WTC11 (cell line): ENCODE measurements around the gene HHAT. TPM values are rescaled to one million over a fixed set of nuclear protein-coding genes. Genes with fewer than 3 reads are reported as not detected.

Experiments
- ATAC-seq: fragments of 200-7000 bp; cut with Tn5 transposase; 2 replicates; pipeline ENCODE4 v1.10.0; 2021; ENCODE audit warnings: mild to moderate bottlenecking, moderate library complexity
- CTCF ChIA-PET: fragments of 300-600 bp; sonication (Branson Sonifier 250); formaldehyde crosslinking; loops from one replicate; lab custom pipeline; 2021; ENCODE audit warnings: antibody characterized with exemption; lab: Charles Lee
- POLR2A ChIA-PET: fragments of 350-600 bp; sonication (Branson Sonifier 250); formaldehyde crosslinking; loops from one replicate; lab custom pipeline; 2021; ENCODE audit warnings: antibody characterized with exemption; lab: Charles Lee
- DNase-seq: peaks from one replicate; pipeline ENCODE4 v3.0.0; 2021; ENCODE audit warnings: low spot score
- H3K27ac Mint-ChIP-seq: 2 replicates; pipeline ENCODE4 v1.8.0; 2021; ENCODE audit warnings: mixed read lengths
- H3K27me3 Mint-ChIP-seq: 2 replicates; pipeline ENCODE4 v1.8.0; 2021; ENCODE audit warnings: low read depth, mild to moderate bottlenecking, moderate library complexity, mixed read lengths
- H3K36me3 Mint-ChIP-seq: 2 replicates; pipeline ENCODE4 v1.8.0; 2021; ENCODE audit warnings: mixed read lengths
- H3K4me1 Mint-ChIP-seq: 2 replicates; pipeline ENCODE4 v1.8.0; 2022; ENCODE audit warnings: mixed read lengths
- H3K4me3 Mint-ChIP-seq: 2 replicates; pipeline ENCODE4 v1.8.0; 2021; ENCODE audit warnings: mild to moderate bottlenecking, moderate library complexity, mixed read lengths
- H3K9me3 Mint-ChIP-seq: 2 replicates; pipeline ENCODE4 v1.8.0; 2021; ENCODE audit warnings: mixed read lengths
- AFF4 ChIP-seq: sonication (generic); formaldehyde crosslinking; IDR thresholded peaks from 2 replicates; pipeline ENCODE4 v1.8.1; 2023; ENCODE audit warnings: mild to moderate bottlenecking, missing genetic modification reagents, borderline replicate concordance
- CREM ChIP-seq: sonication (generic); formaldehyde crosslinking; IDR thresholded peaks from 2 replicates; pipeline ENCODE4 v1.8.1; 2022; ENCODE audit warnings: mild to moderate bottlenecking, missing genetic modification reagents, moderate library complexity
- CTCF ChIP-seq: fragments of 200-600 bp; IDR thresholded peaks from 2 replicates; pipeline ENCODE4 v1.8.0; 2022; ENCODE audit warnings: antibody characterized with exemption
- E2F1 ChIP-seq: sonication (generic); formaldehyde crosslinking; IDR thresholded peaks from 2 replicates; pipeline ENCODE4 v1.8.0; 2022; ENCODE audit warnings: mild to moderate bottlenecking, missing genetic modification reagents
- EMX1 ChIP-seq: fragments of 250-450 bp; sonication (Bioruptor Pico); IDR thresholded peaks from 2 replicates; pipeline ENCODE4 v1.8.0; 2021; ENCODE audit warnings: mild to moderate bottlenecking
- ERG ChIP-seq: fragments of 250-450 bp; sonication (Bioruptor Pico); IDR thresholded peaks from 2 replicates; pipeline ENCODE4 v1.8.0; 2021; ENCODE audit warnings: mild to moderate bottlenecking
- FOXJ3 ChIP-seq: sonication (generic); formaldehyde crosslinking; IDR thresholded peaks from 2 replicates; pipeline ENCODE4 v1.9.0; 2021; ENCODE audit warnings: missing genetic modification reagents, mild to moderate bottlenecking, borderline replicate concordance
- FOXK1 ChIP-seq: sonication (generic); formaldehyde crosslinking; IDR thresholded peaks from 2 replicates; pipeline ENCODE4 v1.8.0; 2022; ENCODE audit warnings: mild to moderate bottlenecking, moderate library complexity, missing genetic modification reagents
- GABPB1 ChIP-seq: sonication (generic); formaldehyde crosslinking; IDR thresholded peaks from 2 replicates; pipeline ENCODE4 v1.8.1; 2023; ENCODE audit warnings: mild to moderate bottlenecking, missing genetic modification reagents
- GTF2I ChIP-seq: fragments of 250-450 bp; sonication (Bioruptor Pico); conservative IDR thresholded peaks from 2 replicates; pipeline ENCODE4 v1.4.0; 2021; ENCODE audit warnings: mild to moderate bottlenecking
- IRF2 ChIP-seq: sonication (generic); formaldehyde crosslinking; IDR thresholded peaks from 2 replicates; pipeline ENCODE4 v1.8.0; 2022; ENCODE audit warnings: low read depth, missing genetic modification reagents, borderline replicate concordance
- KAT7 ChIP-seq: sonication (generic); formaldehyde crosslinking; IDR thresholded peaks from 2 replicates; pipeline ENCODE4 v1.8.1; 2023; ENCODE audit warnings: missing genetic modification reagents, mild to moderate bottlenecking, borderline replicate concordance
- NR3C1 ChIP-seq: sonication (generic); formaldehyde crosslinking; conservative IDR thresholded peaks from 2 replicates; pipeline ENCODE4 v1.8.1; 2023; ENCODE audit warnings: low read depth, mild to moderate bottlenecking, missing genetic modification reagents
- OVOL2 ChIP-seq: fragments of 250-450 bp; sonication (Bioruptor Pico); IDR thresholded peaks from 2 replicates; pipeline ENCODE4 v1.9.0; 2021; ENCODE audit warnings: mild to moderate bottlenecking, borderline replicate concordance
- PREB ChIP-seq: sonication (generic); formaldehyde crosslinking; IDR thresholded peaks from 2 replicates; pipeline ENCODE4 v1.8.1; 2022; ENCODE audit warnings: mild to moderate bottlenecking, missing genetic modification reagents, moderate library complexity, borderline replicate concordance
- TCF7 ChIP-seq: sonication (generic); formaldehyde crosslinking; IDR thresholded peaks from 2 replicates; pipeline ENCODE4 v1.8.0; 2022; ENCODE audit warnings: mild to moderate bottlenecking, low read depth, missing genetic modification reagents, moderate library complexity
- ZMAT4 ChIP-seq: fragments of 250-450 bp; sonication (Bioruptor Pico); IDR thresholded peaks from 2 replicates; pipeline ENCODE4 v1.9.0; 2021; ENCODE audit warnings: mild to moderate bottlenecking
- ZNF416 ChIP-seq: fragments of 250-450 bp; sonication (Bioruptor Pico); IDR thresholded peaks from 2 replicates; pipeline ENCODE4 v1.9.0; 2021; ENCODE audit warnings: mild to moderate bottlenecking, inconsistent platforms
- ZNF425 ChIP-seq: fragments of 250-450 bp; sonication (Bioruptor Pico); conservative IDR thresholded peaks from 2 replicates; pipeline ENCODE4 v1.9.0; 2021; ENCODE audit warnings: mild to moderate bottlenecking
- ZNF532 ChIP-seq: fragments of 250-450 bp; sonication (Bioruptor Pico); IDR thresholded peaks from 2 replicates; pipeline ENCODE4 v1.9.0; 2021; ENCODE audit warnings: mild to moderate bottlenecking, borderline replicate concordance
- total RNA-seq: library from RNA; stranded (reverse); gene quantifications from 3 replicates; pipeline ENCODE4 v1.2.3, GENCODE V29; 2021

The HHAT gene
- total RNA-seq, 1 experiment from 2014 or later: 0.39 TPM

- TF ChIP-seq E2F1 (CRISPR knock-in tag) (no peak), CTCF (no peak), OVOL2 (CRISPR knock-in tag) (no peak), IRF2 (CRISPR knock-in tag) (no peak), ZNF532 (CRISPR knock-in tag) (no peak), FOXK1 (no peak), TCF7 (CRISPR knock-in tag) (no peak), AFF4 (no peak), GABPB1 (CRISPR knock-in tag) (no peak), ZNF416 (CRISPR knock-in tag) (no peak), GTF2I (CRISPR knock-in tag) (no peak)
Observed at GRCh38 chr1:210489491-210489890, 160.8 kb downstream of the HHAT start (continued).

GRCh38 chr1:210490781-210491180 lies 162.1 kb downstream of the HHAT start:
- H3K9me3 Mint-ChIP-seq: no peaks in the 10 kb centered on the region
- POLR2A ChIA-PET: no interaction called here
- H3K27ac Mint-ChIP-seq: no peak overlapping the region
- TF ChIP-seq KAT7 (CRISPR knock-in tag) (no peak), ZNF416 (CRISPR knock-in tag) (no peak), CREM (no peak), ZNF425 (no peak), PREB (CRISPR knock-in tag) (no peak), NR3C1 (CRISPR knock-in tag) (no peak), ERG (CRISPR knock-in tag) (no peak), FOXJ3 (no peak), ZMAT4 (CRISPR knock-in tag) (no peak), EMX1 (no peak)

More at GRCh38 chr1:210490781-210491180, 162.1 kb downstream of the HHAT start:
- CTCF ChIA-PET: interaction anchor here (1.0 kb wide), 1 partner anchor 644 kb away, joined by 3 read pairs; the partner anchor contains the start of gene KCNH1
- no peak for DNase-seq
- peaks cover 13% of the 10 kb centered on the region for H3K4me1 Mint-ChIP-seq
- no peak for ATAC-seq
- H3K36me3 Mint-ChIP-seq: no peaks in the 10 kb centered on the region
- no peak overlapping the region for H3K4me3 Mint-ChIP-seq
- H3K27me3 Mint-ChIP-seq: no peaks in the 10 kb centered on the region
